ENCODE data around the gene ZSWIM6.

ZSWIM6 gene

GRCh38 chr5:61398440-61398839 is 66.4 kb downstream of the ZSWIM6 start:
- no peak for TF ChIP-seq CTCF (IDR thresholded peaks at IDR 0.05)

- TF ChIP-seq CTCF (IDR thresholded peaks at IDR 0.05): no peak
Observed at GRCh38 chr5:61399679-61400078, 67.6 kb downstream of the ZSWIM6 start.

GRCh38 chr5:61401726-61402125 is 69.7 kb downstream of the ZSWIM6 start:
- TF ChIP-seq CTCF (IDR thresholded peaks at IDR 0.05): no peak

- TF ChIP-seq CTCF (IDR thresholded peaks at IDR 0.05): no peak
Observed at GRCh38 chr5:61402244-61402823, 70.3 kb downstream of the ZSWIM6 start.

GRCh38 chr5:61402970-61403900 is 71.2 kb downstream of the ZSWIM6 start:
- no peak for TF ChIP-seq CTCF (IDR thresholded peaks at IDR 0.05)

GRCh38 chr5:61405511-61406295 is 73.6 kb downstream of the ZSWIM6 start:
- no peak for TF ChIP-seq CTCF (IDR thresholded peaks at IDR 0.05)

GRCh38 chr5:61407706-61408270 is 75.7 kb downstream of the ZSWIM6 start:
- no peak for TF ChIP-seq CTCF (IDR thresholded peaks at IDR 0.05)
